OCI-LY3 (cell line): ENCODE results near the gene SERPINB10.

Experiments used
- EZH2phosphoT487 ChIP-seq: fragments of 200-600 bp; shearing (Covaris generic); IDR thresholded peaks from 2 replicates; pipeline ENCODE4 v1.6.1; 2018; ENCODE audit warnings: antibody characterized with exemption, mixed run types, low read depth
- TF ChIP-seq, protein P1 (sequence below): fragments of 200-600, 300-600 bp; sonication (generic); IDR thresholded peaks from 2 replicates; pipeline ENCODE4 v1.5.1; 2014; ENCODE audit warnings: antibody characterized with exemption, low read length, low read depth

DNA sequence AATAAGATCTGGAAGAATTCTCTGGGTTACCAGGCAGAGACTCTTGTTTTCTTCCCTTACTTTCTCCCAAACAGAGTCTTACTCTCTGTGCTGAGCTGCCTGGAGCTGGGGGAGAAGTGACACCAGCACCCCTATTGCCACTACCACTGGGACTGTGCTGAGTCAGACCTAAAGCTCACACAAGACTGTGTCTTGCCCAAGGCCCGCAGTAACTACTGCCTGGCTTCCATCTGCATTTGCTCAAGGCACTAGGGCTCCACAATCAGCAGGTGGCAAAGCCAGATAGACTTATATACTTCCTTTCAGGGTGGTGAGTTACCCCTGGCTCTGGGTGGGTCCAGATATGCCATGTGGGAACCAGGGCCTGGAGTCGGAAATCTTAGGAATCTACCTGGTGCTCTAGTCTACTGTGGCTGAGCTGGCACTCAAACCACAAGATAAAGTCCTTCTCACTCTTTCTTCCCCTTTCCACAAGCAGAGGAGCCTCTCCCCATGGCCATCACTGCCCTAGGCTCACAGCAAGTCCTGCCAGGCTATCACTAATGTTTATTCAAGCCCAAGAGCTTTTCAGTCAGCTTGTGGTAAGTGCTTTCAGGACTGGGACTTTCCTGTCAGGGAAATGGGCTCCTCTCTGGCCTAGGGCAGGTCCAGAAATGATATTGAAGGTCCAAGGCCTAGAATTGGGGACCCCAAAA lies 47.8 kb upstream of the SERPINB10 start:
- TF ChIP-seq EZH2phosphoT487, result no peak
- TF ChIP-seq, protein P1, sequence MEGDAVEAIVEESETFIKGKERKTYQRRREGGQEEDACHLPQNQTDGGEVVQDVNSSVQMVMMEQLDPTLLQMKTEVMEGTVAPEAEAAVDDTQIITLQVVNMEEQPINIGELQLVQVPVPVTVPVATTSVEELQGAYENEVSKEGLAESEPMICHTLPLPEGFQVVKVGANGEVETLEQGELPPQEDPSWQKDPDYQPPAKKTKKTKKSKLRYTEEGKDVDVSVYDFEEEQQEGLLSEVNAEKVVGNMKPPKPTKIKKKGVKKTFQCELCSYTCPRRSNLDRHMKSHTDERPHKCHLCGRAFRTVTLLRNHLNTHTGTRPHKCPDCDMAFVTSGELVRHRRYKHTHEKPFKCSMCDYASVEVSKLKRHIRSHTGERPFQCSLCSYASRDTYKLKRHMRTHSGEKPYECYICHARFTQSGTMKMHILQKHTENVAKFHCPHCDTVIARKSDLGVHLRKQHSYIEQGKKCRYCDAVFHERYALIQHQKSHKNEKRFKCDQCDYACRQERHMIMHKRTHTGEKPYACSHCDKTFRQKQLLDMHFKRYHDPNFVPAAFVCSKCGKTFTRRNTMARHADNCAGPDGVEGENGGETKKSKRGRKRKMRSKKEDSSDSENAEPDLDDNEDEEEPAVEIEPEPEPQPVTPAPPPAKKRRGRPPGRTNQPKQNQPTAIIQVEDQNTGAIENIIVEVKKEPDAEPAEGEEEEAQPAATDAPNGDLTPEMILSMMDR, result no peak
